GM18870 (cell line): ENCODE results near the gene TNN.
"Not testable (repeated sequence)": the region's sequence is repeated elsewhere in the genome, so short reads cannot be mapped to it uniquely, and the experiment has no call there.

Source experiments
- ATAC-seq: cut with Tn5 transposase; IDR thresholded peaks from one replicate; pipeline ENCODE4 v1.9.1; 2021; ENCODE audit warnings: moderate library complexity; ENCODE audit not compliant: unreplicated experiment

TNN gene

DNA sequence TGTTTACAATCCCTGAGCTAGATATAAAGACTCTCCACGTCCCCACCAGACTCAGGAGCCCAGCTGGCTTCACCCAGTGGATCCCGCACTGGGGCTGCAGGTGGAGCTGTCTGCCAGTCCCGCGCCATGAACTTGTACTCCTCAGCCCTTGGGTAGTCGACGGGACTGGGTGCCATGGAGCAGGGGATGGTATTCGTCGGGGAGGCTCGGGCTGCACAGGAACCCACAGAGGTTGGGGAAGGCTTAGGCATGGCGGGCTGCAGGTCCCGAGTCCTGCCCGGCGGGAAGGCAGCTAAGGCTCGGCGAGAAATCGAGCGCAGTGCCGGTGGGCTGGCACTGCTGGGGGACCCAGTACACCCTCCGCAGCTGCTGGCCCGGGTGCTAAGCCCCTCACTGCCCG lies 34.5 kb downstream of the TNN start:
- not testable (repeated sequence) for ATAC-seq

DNA sequence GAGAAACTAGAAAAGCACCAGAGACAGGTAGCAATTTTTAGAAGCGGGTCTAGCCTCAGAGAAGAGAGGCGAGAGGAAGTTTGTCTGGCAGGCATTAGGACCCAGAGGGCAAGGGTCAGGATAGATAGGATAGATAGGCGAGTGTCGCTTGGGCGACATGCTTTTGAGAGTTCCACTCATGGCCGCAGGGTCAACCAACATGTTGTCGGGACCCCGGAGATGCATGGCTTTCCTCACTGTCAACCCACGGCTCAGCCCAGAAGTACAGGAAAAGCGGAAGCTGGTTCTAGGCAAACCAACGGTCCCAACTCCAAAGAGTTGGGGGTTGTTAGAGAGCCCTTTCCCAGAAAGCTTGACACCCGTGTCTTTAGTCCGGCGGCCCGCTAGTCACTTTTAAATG lies 38.9 kb downstream of the TNN start:
- ATAC-seq: not testable (repeated sequence)

DNA sequence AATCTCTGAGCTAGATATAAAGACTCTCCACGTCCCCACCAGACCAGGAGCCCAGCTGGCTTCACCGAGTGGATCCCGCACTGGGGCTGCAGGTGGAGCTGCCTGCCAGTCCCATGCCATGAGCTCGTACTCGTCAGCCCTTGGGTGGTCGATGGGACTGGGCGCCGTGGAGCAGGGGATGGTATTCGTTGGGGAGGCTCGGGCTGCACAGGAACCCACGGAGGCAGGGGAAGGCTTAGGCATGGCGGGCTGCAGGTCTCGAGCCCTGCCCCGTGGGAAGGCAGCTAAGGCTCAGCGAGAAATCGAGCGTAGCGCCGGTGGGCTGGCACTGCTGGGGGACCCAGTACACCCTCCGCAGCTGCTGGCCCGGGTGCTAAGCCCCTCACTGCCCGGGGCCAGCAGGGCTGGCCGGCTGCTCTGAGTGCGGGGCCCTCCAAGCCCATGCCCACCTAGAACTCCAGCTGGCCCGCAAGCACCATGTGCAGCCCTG lies 40.7 kb downstream of the TNN start:
- not testable (repeated sequence) for ATAC-seq

DNA sequence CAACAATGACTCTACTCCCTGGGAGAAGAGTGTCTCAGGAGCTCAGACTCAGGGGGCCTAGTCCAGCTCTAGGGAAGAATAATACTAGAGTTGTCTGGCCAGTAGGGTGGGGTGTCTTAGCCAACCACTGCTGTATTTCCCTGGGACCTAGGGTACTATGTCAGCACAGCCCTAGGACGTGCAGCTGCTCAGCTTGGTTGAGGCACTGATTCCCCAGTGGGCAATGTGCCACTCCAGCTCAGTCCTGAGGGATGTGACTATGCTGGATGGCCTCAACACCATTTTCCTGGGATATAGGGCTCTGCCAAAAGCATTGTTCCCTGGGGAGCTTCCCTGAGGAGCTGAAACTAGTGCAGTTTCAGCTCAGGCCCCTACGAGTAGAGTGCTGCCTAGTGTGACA lies 47.4 kb downstream of the TNN start:
- no peak for ATAC-seq

DNA sequence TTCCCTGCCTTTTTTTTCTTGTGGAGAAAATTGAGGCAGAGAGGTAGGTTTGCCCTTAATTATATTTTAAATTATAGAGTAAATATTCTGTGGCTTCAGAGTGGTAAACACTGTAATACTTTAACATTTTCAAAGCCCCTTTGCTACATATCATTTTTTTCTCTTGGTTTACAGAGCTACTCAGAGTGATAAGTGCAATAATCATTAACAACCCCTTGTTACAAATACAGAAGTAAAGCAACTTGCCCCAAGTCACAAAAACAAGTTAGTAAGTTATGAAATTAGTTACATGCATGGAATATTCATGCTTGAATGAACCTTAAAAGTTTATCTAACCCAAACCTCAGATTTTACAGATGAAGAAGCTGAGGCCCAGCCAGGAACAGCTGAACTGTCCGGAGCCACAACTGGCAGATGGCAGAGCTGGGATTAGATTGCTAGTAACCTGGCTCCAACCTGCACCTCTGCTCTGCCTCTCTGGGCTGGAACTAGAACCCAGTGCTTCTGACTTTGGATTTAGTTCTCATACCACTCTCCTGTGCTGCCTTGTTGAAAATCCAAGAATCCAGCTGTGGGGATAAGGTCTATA lies 48.7 kb downstream of the TNN start:
- ATAC-seq: no peak

DNA sequence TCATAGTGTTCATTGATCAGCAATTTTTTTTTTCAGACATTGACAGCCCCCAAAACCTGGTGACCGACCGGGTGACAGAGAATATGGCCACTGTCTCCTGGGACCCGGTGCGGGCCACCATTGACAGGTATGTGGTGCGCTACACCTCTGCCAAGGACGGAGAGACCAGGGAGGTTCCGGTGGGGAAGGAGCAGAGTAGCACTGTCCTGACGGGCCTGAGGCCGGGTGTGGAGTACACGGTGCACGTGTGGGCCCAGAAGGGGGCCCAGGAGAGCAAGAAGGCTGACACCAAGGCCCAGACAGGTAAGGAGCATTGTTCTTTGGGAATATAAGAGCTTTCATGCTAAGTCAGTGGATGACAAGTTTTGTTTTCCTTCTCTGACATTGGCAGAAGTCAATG lies 49.3 kb downstream of the TNN start:
- no peak for ATAC-seq

DNA sequence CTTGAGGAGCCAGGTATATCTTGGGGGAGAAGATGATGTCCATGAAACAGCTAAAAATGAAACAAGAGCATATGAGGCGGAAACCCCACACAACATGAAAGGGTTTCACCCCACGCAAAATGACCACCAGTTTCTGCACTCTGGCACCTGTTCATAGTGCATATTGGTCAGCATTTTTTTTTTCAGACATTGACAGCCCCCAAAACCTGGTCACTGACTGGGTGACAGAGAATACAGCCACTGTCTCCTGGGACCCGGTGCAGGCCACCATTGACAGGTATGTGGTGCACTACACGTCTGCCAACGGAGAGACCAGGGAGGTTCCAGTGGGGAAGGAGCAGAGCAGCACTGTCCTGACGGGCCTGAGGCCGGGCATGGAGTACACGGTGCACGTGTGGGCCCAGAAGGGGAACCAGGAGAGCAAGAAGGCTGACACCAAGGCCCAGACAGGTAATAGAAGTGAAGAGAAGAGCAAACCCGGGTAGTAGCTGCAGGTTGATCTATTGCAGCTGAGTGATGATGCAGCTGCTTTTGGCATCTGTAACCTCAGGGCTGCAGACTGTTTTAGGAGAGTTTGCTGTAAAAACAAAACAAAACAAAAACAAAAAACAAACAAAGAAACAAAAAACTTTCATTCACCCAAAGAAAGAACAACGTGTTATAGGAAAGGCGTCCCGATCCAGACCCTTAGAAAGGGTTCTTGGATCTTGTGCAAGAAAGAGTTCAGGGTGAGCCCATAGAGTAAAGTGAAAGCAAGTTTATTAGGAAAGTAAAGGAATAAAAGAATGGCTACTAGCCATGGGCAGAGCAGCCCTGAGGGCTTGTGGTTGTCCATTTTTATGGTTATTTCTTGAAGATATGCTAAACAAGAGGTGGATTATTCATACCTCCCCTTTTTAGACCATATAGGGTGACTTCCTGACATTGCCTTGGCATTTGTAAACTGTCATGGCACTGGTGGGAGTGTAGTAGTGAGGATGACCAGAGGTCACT lies 51.0 kb downstream of the TNN start:
- ATAC-seq: peak; percentile 69

DNA sequence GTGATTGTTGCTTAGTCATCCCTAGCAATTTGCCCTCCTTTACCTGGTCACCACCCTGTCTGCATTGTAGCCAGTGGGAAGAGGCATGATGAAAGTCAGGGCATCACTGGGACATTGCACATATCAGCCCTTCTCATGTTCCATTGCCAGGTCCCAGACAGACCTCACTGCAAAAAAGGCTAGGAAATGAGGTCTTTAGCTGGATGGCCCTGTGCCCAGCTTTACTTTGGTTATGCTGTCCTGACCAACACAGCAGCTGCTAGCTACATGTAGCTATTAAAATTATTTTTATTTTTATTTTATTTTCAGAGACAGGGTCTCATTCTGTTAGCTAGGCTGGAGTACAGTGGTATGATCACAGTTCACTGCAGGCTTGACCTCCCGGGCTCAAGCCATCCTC lies 52.9 kb downstream of the TNN start:
- ATAC-seq: no peak

DNA sequence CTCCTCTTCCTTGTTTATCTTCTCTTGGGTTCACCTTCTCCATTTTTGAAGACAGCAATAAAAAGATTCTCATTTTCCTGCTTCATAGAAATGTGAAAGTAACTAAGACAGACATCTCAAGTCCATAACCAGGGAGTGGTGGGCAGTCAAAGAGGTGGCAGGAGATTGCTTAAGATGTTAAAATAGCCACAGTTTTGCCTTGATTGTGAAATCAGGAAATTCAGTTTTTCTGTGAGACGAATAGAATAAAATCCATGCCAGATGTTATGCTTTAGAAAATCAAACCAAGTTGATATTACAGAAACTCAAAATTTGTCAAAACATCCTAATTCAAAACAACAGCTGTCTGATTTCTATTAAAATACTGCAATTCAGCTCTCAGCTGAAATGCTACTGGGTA lies 57.2 kb downstream of the TNN start:
- ATAC-seq: no peak

DNA sequence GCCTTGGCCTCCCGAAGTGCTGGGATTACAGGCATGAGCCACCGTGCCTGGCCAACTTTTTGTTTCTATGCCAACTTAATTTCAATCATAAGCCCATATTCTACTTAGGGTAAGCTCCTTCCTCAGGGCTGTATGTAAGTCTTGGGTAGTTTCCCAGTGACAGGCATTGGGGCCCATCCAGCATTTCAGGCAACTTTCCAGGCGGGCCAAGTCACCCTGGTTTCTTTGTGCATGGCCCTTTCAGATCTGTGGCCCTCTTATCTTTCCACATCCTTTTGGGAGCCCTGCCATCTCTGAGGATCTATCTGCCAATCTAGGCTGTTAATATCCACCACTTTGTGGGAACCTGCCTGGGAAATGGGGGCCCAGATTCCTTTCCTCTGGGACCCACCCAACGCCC lies 58.7 kb downstream of the TNN start:
- ATAC-seq: no peak

DNA sequence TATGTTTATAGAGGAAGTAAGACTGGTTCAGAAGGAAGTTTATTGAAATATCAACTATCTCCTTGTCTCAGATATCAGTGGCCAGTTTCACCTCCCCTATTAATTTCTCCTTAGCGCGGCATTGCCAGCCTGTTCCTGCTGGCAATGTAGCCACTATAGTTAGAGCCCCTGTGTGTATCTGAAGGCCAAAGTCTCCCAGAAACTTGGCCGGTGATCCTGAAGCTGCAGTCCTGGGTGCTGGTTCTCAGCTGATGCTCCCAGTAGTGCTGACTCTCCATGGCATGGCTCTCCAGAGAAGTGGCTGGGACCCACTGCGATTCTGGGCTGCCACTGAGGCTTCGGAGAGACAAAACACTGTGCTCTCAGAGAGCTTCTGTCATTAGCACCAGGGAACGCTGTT lies 59.9 kb downstream of the TNN start:
- ATAC-seq: no peak

DNA sequence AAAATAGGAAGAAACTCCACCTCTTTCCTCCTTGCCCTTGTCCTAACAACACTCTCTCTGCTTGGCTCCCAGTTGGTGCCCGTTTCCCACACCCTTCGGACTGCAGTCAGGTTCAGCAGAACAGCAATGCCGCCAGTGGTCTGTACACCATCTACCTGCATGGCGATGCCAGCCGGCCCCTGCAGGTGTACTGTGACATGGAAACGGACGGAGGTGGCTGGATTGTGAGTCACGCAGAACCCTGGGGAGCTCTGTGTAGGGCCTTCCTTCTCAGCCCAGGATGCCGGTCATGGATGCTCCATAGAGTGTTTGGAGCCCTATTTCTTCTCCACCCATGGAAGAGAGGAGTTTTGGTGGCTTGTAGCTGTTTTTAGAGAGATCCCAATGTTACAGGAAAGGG lies 60.9 kb downstream of the TNN start:
- ATAC-seq: no peak

DNA sequence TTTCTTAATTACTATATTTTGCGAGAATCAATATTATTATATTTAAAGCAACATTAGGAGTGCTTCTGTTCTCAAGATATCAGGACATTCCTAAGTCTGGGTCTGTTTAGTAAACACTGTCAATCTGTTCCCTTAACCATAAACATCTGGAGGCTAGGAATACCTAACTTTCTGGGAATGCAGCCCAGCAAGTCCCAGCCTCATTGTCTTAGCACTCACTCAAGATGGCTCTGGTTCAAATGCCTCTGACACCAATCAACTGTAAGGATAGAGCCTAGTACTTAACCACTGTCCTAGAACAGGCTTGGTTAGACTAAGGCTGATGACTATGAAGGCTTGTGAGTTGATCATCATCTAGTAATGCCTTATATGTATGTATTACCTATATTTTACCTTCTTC lies 61.5 kb downstream of the TNN start:
- ATAC-seq: no peak

DNA sequence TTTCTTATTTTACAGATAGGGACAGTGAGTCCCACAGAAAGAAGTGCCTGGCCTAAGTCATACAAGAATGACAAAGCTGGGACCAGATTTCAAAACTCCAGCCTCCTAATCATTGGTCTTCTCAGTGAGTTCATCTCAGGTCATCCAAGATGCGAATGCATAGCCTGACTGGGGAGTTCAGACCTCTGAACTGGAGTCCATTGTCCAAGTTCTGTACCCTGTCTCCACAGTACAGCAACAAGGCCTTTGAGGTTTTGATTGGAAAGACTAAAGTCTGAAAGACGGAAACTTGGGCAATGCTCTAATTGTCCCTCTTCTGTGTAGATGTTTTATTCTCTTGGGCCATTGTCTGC lies 62.0 kb downstream of the TNN start:
- ATAC-seq: no peak

DNA sequence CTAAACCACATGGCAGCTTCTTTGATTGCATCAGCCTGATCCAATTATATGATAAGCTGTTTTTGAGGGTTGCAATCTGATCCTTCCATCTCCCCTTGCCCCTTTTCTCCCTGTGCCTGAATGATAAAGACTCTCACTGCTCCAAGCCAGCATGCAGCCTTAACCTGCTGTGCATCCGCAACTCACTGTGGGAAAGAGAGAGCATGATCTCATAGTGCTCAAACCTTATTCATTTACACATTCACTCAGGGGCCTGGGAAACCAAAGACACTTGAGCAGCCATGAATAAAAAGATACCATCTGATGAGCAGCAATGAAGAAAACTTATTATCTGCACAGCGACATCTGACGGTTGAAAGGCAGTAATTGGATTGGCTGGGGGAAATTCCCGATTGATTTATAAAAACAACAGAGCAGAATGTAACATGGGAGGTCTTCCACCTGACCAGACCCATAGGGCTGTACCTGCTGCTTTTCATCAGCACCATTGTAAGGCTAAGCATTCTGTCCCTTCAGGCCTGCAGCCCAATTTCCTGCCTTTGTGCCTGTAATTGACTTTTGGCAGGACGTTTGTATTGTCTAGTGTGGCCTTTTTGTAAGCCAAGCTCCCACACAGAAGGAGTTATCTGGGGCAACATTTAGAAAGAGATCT lies 62.5 kb downstream of the TNN start:
- ATAC-seq: no peak

DNA sequence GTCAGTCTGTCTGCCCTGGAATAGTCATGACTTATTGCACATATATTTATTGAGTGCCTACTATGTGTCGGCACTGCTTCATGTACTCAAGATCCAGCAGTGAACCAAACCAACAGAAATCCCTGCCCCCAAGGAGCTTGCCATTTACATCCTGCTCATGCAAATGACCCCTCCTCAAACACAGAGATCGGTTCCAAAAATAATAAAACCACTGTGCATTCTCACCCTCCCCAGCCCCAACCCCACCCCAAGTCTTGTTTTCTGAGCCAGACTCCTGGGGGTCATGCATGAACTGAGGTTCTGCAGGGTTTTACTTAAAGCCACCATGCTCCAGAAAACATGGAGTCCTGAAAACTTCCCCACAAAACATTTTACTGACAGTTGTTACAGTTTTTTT lies 63.0 kb downstream of the TNN start:
- ATAC-seq: no peak

DNA sequence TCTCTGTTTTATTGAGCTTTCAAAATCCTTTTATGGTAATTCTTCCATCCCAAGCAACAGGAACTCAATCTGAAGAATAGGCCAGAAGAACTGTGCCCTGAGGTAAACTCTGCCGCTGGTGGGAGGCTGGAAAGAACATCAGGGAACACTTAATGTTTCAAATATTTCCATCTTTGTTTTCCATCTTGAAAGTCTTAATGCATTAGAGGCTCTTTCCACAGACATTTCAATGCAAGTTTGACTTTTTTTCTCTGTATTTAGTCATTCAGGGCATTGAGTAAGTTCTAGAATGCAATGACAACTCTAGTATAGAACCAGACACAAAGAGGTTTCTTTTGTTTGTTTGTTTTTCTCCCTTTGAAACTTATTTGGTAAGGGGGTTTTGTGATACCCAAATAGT lies 63.5 kb downstream of the TNN start:
- ATAC-seq: no peak

DNA sequence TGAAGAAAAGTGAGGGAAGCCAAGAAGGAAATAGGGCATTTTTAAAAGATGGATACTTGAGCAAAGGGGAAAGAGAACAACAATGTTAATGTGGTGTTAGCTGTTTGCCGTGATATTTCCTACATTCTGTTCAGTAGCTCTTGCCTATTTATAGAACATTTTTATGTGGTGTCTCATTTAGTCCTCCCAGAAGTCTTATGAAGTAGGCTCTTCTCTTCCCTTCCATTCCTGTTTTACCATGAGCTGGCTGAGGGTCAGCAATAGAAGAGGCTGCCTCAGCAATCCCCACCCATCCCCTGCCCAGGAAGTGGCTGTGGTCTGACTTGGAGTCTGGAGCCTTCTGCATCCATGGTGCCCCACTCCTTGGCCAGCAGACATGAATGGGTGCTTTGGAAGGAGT lies 64.8 kb downstream of the TNN start:
- ATAC-seq: no peak

DNA sequence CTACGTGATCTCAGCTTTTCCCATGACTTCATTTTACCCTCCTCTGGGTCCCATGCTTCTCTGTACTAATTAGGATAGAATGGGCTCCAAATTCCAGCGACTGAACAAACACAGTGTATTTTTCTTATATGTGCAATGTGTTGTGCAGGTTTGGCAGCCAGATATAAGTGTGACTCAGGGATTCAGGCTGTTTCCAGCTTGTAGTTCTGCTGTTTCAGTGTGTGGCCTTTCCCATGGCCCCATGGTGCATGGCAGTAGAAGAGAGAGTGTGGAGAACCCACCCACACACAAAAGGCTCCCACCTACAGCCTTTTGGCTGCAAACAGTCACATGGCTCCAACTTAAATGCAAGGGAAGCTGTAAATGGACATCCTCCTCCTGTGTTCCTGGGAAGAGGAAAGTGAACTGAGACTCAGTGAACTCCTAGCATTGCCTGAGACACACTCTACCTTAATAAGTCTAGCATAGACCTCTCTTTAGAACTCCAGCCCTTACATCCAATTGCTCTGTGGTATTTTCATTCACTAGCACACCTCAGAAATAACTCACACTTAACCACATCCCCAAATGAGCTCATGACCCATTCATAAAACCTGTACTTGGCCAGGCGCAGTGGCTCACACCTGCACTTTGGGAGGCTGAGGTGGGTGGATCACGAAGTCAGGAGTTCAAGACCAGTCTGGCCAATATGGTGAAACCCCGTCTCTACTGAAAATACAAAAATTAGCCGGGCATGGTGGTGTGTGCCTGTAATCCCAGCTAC lies 66.2 kb downstream of the TNN start:
- no peak for ATAC-seq

DNA sequence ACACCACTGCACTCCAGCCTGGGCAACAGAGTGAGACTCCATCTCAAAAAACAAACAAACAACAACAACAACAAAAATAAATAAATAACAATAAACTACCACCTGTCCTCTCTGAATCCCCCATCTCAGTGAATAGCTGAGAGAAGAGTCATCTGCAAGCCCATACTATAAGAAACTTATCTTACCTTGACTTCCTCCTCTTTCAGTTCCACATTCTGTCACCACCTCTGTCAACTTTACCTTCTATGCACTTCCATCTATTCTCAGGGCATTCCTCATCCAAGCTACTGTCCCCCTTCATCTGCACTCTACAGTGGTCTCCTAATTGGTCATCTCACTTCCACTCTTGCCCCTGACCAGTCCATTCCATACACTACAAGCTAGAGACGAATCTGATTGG lies 66.9 kb downstream of the TNN start:
- ATAC-seq: no peak

DNA sequence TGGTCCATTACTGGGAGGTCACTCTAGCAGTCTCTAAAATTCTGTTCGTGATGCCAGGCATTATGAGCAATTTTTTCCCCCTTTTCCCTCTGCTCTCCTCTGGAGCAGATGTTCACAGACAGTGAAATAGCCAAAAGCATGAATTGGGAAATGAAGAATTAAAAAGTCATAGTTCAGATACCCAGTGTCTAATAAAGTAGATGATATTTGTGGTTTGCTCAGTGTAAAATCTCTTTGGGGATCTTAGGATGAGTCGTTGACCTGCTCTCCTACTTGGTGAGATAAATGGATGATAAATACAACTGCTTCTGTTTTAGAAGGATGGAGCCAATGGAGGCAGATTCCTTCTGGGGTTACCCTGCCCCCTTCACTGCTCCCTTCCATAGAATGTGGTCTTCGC lies 68.6 kb downstream of the TNN start:
- ATAC-seq: no peak
